ENCODE results near the gene VEGFA. TPM values are rescaled to one million over a fixed set of nuclear protein-coding genes. Genes with fewer than 3 reads are reported as not detected.
A peak's percentile ranks its signal among the peaks of the same experiment; 100 is the strongest.

VEGFA gene
- total RNA-seq, 1 experiment from 2014 or later: 116 TPM

DNA sequence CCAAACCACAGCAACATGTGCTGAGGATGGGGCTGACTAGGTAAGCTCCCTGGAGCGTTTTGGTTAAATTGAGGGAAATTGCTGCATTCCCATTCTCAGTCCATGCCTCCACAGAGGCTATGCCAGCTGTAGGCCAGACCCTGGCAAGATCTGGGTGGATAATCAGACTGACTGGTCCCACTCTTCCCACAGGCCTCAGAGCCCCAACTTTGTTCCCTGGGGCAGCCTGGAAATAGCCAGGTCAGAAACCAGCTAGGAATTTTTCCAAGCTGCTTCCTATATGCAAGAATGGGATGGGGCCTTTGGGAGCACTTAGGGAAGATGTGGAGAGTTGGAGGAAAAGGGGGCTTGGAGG, 1.5 kb upstream of the VEGFA start:
- CTCF ChIA-PET: interaction anchor here (3.0 to 3.5 kb wide), 2 partner anchors 306 to 310 kb away, joined by 29 to 49 read pairs; no protein-coding TSS in a partner anchor
- BruUV-seq (replicated peaks): no TSS peak
- no peak for DNase-seq (ENCODE audit: low spot score)
- Histone ChIP-seq H3K4me1 (ENCODE audit: insufficient read depth, low read length, poor library complexity, severe bottlenecking) (peaks cover 5% of the 10 kb centered on the region), H3K4me3 (ENCODE audit: low read depth, low read length, poor library complexity, severe bottlenecking) (no peak overlapping the region), H3K27me3 (replicated peaks; ENCODE audit: insufficient read depth, low read depth, low read length, poor library complexity) (no peaks in the 10 kb centered on the region), H3K9me3 (ENCODE audit: low read depth, low read length, poor library complexity, severe bottlenecking) (no peaks in the 10 kb centered on the region), H3K36me3 (ENCODE audit: insufficient read depth, low read length, poor library complexity, severe bottlenecking) (peaks cover 6% of the 10 kb centered on the region), H3K27ac (ENCODE audit: low read depth, low read length, poor library complexity, severe bottlenecking) (no peak overlapping the region)
- no peak for TF ChIP-seq EZH2 (IDR thresholded peaks at IDR 0.05; ENCODE audit: borderline replicate concordance, low read depth, low read length, poor library complexity, severe bottlenecking)
- TF ChIP-seq, protein P1, sequence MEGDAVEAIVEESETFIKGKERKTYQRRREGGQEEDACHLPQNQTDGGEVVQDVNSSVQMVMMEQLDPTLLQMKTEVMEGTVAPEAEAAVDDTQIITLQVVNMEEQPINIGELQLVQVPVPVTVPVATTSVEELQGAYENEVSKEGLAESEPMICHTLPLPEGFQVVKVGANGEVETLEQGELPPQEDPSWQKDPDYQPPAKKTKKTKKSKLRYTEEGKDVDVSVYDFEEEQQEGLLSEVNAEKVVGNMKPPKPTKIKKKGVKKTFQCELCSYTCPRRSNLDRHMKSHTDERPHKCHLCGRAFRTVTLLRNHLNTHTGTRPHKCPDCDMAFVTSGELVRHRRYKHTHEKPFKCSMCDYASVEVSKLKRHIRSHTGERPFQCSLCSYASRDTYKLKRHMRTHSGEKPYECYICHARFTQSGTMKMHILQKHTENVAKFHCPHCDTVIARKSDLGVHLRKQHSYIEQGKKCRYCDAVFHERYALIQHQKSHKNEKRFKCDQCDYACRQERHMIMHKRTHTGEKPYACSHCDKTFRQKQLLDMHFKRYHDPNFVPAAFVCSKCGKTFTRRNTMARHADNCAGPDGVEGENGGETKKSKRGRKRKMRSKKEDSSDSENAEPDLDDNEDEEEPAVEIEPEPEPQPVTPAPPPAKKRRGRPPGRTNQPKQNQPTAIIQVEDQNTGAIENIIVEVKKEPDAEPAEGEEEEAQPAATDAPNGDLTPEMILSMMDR (conservative IDR thresholded peaks at IDR 0.05; ENCODE audit: low read depth, low read length): no peak
- POLR2A ChIA-PET (ENCODE audit: low non-redundant PET): no interaction called here
- intact Hi-C loops (cut with micrococcal nuclease; ENCODE audit: unreplicated experiment): no loop called here

DNA sequence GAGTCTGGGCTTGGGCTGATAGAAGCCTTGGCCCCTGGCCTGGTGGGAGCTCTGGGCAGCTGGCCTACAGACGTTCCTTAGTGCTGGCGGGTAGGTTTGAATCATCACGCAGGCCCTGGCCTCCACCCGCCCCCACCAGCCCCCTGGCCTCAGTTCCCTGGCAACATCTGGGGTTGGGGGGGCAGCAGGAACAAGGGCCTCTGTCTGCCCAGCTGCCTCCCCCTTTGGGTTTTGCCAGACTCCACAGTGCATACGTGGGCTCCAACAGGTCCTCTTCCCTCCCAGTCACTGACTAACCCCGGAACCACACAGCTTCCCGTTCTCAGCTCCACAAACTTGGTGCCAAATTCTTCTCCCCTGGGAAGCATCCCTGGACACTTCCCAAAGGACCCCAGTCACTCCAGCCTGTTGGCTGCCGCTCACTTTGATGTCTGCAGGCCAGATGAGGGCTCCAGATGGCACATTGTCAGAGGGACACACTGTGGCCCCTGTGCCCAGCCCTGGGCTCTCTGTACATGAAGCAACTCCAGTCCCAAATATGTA, 957 bp upstream of the VEGFA start:
- no peaks in the 10 kb centered on the region for H3K27me3 ChIP-seq (replicated peaks; ENCODE audit: insufficient read depth, low read depth, low read length, poor library complexity)
- H3K4me1 ChIP-seq (ENCODE audit: insufficient read depth, low read length, poor library complexity, severe bottlenecking): peaks cover 5% of the 10 kb centered on the region
- no peaks in the 10 kb centered on the region for H3K9me3 ChIP-seq (ENCODE audit: low read depth, low read length, poor library complexity, severe bottlenecking)
- ChIA-PET POLR2A (ENCODE audit: low non-redundant PET) (interaction anchor here (0.6 kb wide), 1 partner anchor 209 kb away, joined by 8 read pairs; no protein-coding TSS in a partner anchor), CTCF (interaction anchor here (0.7 to 3.5 kb wide), 6 partner anchors 9 to 310 kb away, joined by 3 to 49 read pairs (median 4); no protein-coding TSS in a partner anchor)
- BruUV-seq (replicated peaks): no TSS peak
- no peak overlapping the region for H3K4me3 ChIP-seq (ENCODE audit: low read depth, low read length, poor library complexity, severe bottlenecking)
- TF ChIP-seq, protein P1 (conservative IDR thresholded peaks at IDR 0.05; ENCODE audit: low read depth, low read length): no peak
- TF ChIP-seq EZH2 (IDR thresholded peaks at IDR 0.05; ENCODE audit: borderline replicate concordance, low read depth, low read length, poor library complexity, severe bottlenecking): no peak
- H3K27ac ChIP-seq (ENCODE audit: low read depth, low read length, poor library complexity, severe bottlenecking): no peak overlapping the region
- DNase-seq (ENCODE audit: low spot score): no peak
- intact Hi-C loops (cut with micrococcal nuclease; ENCODE audit: unreplicated experiment): loop anchor here (1.0 kb wide), 2 partner anchors 305 to 310 kb away; no protein-coding TSS in a partner anchor
- H3K36me3 ChIP-seq (ENCODE audit: insufficient read depth, low read length, poor library complexity, severe bottlenecking): peaks cover 8% of the 10 kb centered on the region

DNA sequence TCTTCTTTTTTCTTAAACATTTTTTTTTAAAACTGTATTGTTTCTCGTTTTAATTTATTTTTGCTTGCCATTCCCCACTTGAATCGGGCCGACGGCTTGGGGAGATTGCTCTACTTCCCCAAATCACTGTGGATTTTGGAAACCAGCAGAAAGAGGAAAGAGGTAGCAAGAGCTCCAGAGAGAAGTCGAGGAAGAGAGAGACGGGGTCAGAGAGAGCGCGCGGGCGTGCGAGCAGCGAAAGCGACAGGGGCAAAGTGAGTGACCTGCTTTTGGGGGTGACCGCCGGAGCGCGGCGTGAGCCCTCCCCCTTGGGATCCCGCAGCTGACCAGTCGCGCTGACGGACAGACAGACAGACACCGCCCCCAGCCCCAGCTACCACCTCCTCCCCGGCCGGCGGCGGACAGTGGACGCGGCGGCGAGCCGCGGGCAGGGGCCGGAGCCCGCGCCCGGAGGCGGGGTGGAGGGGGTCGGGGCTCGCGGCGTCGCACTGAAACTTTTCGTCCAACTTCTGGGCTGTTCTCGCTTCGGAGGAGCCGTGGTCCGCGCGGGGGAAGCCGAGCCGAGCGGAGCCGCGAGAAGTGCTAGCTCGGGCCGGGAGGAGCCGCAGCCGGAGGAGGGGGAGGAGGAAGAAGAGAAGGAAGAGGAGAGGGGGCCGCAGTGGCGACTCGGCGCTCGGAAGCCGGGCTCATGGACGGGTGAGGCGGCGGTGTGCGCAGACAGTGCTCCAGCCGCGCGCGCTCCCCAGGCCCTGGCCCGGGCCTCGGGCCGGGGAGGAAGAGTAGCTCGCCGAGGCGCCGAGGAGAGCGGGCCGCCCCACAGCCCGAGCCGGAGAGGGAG, 580 bp downstream of the VEGFA start:
- Histone ChIP-seq H3K4me3 (ENCODE audit: low read depth, low read length, poor library complexity, severe bottlenecking) (peak overlapping the region; percentile 76), H3K4me1 (ENCODE audit: insufficient read depth, low read length, poor library complexity, severe bottlenecking) (peaks cover 9% of the 10 kb centered on the region), H3K36me3 (ENCODE audit: insufficient read depth, low read length, poor library complexity, severe bottlenecking) (peaks cover 15% of the 10 kb centered on the region), H3K9me3 (ENCODE audit: low read depth, low read length, poor library complexity, severe bottlenecking) (no peaks in the 10 kb centered on the region), H3K27ac (ENCODE audit: low read depth, low read length, poor library complexity, severe bottlenecking) (peak overlapping the region; percentile 98), H3K27me3 (replicated peaks; ENCODE audit: insufficient read depth, low read depth, low read length, poor library complexity) (no peaks in the 10 kb centered on the region)
- ChIA-PET CTCF (interaction anchor here (0.5 to 3.5 kb wide), 5 partner anchors 182 to 308 kb away, joined by 3 to 49 read pairs (median 4); no protein-coding TSS in a partner anchor), POLR2A (ENCODE audit: low non-redundant PET) (interaction anchor here (0.6 to 1.2 kb wide), 6 partner anchors 79 to 486 kb away, joined by 3 to 6 read pairs (median 4); no protein-coding TSS in a partner anchor)
- intact Hi-C loops (cut with micrococcal nuclease; ENCODE audit: unreplicated experiment): loop anchor here (5.0 kb wide), 1 partner anchor 382 kb away; no protein-coding TSS in a partner anchor
- no peak for TF ChIP-seq EZH2 (IDR thresholded peaks at IDR 0.05; ENCODE audit: borderline replicate concordance, low read depth, low read length, poor library complexity, severe bottlenecking)
- TF ChIP-seq, protein P1 (conservative IDR thresholded peaks at IDR 0.05; ENCODE audit: low read depth, low read length): no peak
- BruUV-seq (replicated peaks): TSS peak; percentile 77
- DNase-seq (ENCODE audit: low spot score): peak; percentile 54

Data from A673 (cell line).